BLaER1 treated with 17β-estradiol and CSF1 and Interleukin-3, amounts not matched to agents 10 nM and 100 nM (cell line): ENCODE results near the gene PRSS48.
"Not testable (repeated sequence)": the region's sequence is repeated elsewhere in the genome, so short reads cannot be mapped to it uniquely, and the experiment has no call there.

ENCODE experiments used
- H3K27ac ChIP-seq, 11 experiments: shearing (Covaris generic); formaldehyde crosslinking; 2 replicates each; pipeline ENCODE4 v1.8.1; 2022
- H3K27me3 ChIP-seq, 11 experiments: shearing (Covaris generic); formaldehyde crosslinking; 2 replicates each; pipeline ENCODE4 v1.8.1; 2022
- H3K36me3 ChIP-seq, 11 experiments: shearing (Covaris generic); formaldehyde crosslinking; 2 replicates each; pipeline ENCODE4 v1.8.1; 2022
- H3K4me1 ChIP-seq, 10 experiments: shearing (Covaris generic); formaldehyde crosslinking; 2 replicates each; pipeline ENCODE4 v1.8.1; 2022
- H3K4me2 ChIP-seq, 11 experiments: shearing (Covaris generic); formaldehyde crosslinking; 2 replicates each; pipeline ENCODE4 v1.8.1; 2022
- H3K4me3 ChIP-seq, 10 experiments: shearing (Covaris generic); formaldehyde crosslinking; 2 replicates each; pipeline ENCODE4 v1.8.1; 2022
- H3K9ac ChIP-seq, 11 experiments: shearing (Covaris generic); formaldehyde crosslinking; 2 replicates each; pipeline ENCODE4 v1.8.1; 2022
- H3K9me3 ChIP-seq, 11 experiments: shearing (Covaris generic); formaldehyde crosslinking; replicated peaks in 1 of 11; 2 replicates each; pipeline ENCODE4 v1.8.1; 2022
- H4K20me1 ChIP-seq, 11 experiments: shearing (Covaris generic); formaldehyde crosslinking; 2 replicates each; pipeline ENCODE4 v1.8.1; 2022
- Cebpa-rat ChIP-seq, 11 experiments: shearing (Covaris generic); IDR thresholded peaks; 2 replicates each; pipeline ENCODE4 v1.8.1; 2022

PRSS48 gene

DNA sequence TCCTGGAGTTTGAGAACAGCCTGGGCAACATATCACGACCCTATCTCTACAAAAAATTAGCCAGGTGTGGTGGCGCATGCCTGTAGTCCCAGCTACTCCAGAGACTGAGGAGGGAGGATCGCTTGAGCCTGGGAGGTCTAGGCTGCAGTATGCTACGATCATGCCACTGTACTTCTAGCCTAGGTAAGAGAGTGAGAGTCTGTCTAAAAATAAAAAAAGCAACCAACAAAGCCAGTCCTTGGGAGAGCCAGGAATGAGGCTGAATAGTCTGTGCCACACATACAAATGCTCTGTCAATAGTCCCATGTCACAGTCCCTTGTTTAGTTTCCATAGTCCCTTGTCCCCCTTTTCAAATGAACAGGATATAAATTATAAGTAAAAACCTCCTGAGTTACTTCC, 19.3 kb upstream of the PRSS48 start:
- Histone ChIP-seq H3K27me3 (no peaks in the 10 kb centered on the region), H3K27ac (no peak overlapping the region), H3K4me2 (no peak overlapping the region), H4K20me1 (no peaks in the 10 kb centered on the region), H3K9me3 (peaks cover 0 to 18% (median 8%) of the 10 kb centered on the region in 11 experiments; a peak in 9 of 22 replicates), H3K9ac (no peak overlapping the region), H3K4me3 (no peak overlapping the region), H3K36me3 (no peaks in the 10 kb centered on the region), H3K4me1 (no peaks in the 10 kb centered on the region)
- no peak for TF ChIP-seq Cebpa-rat (IDR thresholded peaks at IDR 0.05)

GRCh38 chr4:151259752-151260151, 17.2 kb upstream of the PRSS48 start:
- Histone ChIP-seq H3K36me3 (no peaks in the 10 kb centered on the region), H3K9me3 (peaks cover 0 to 18% (median 7%) of the 10 kb centered on the region in 11 experiments; a peak in 9 of 22 replicates)

GRCh38 chr4:151260526-151260925, 16.4 kb upstream of the PRSS48 start:
- Histone ChIP-seq H3K4me2 (no peak overlapping the region), H3K9me3 (peaks cover 0 to 18% (median 7%) of the 10 kb centered on the region in 11 experiments; a peak in 8 of 22 replicates), H3K4me3 (no peak overlapping the region), H3K36me3 (no peaks in the 10 kb centered on the region), H3K9ac (no peak overlapping the region), H4K20me1 (no peaks in the 10 kb centered on the region), H3K27ac (no peak overlapping the region), H3K27me3 (no peaks in the 10 kb centered on the region), H3K4me1 (no peaks in the 10 kb centered on the region)
- no peak for TF ChIP-seq Cebpa-rat (IDR thresholded peaks at IDR 0.05)

More at GRCh38 chr4:151259752-151260151, 17.2 kb upstream of the PRSS48 start:
- no peak overlapping the region for H3K27ac ChIP-seq
- TF ChIP-seq Cebpa-rat (IDR thresholded peaks at IDR 0.05): no peak
- H3K4me3 ChIP-seq: no peak overlapping the region
- no peaks in the 10 kb centered on the region for H3K27me3 ChIP-seq
- H4K20me1 ChIP-seq: no peaks in the 10 kb centered on the region
- H3K4me2 ChIP-seq: no peak overlapping the region
- H3K9ac ChIP-seq: no peak overlapping the region
- H3K4me1 ChIP-seq: no peaks in the 10 kb centered on the region

GRCh38 chr4:151263455-151263854, 13.5 kb upstream of the PRSS48 start:
- H4K20me1 ChIP-seq: no peaks in the 10 kb centered on the region
- no peak overlapping the region for H3K4me2 ChIP-seq
- no peak for TF ChIP-seq Cebpa-rat (IDR thresholded peaks at IDR 0.05)
- no peaks in the 10 kb centered on the region for H3K36me3 ChIP-seq
- H3K4me3 ChIP-seq: no peak overlapping the region
- H3K27ac ChIP-seq: no peak overlapping the region
- no peaks in the 10 kb centered on the region for H3K27me3 ChIP-seq
- no peaks in the 10 kb centered on the region for H3K9me3 ChIP-seq
- no peaks in the 10 kb centered on the region for H3K4me1 ChIP-seq
- H3K9ac ChIP-seq: no peak overlapping the region

GRCh38 chr4:151266497-151266896, 10.5 kb upstream of the PRSS48 start:
- no peak for TF ChIP-seq Cebpa-rat (IDR thresholded peaks at IDR 0.05)
- H3K4me3 ChIP-seq: no peak overlapping the region
- H3K4me1 ChIP-seq: no peaks in the 10 kb centered on the region
- H3K4me2 ChIP-seq: no peak overlapping the region
- no peaks in the 10 kb centered on the region for H3K9me3 ChIP-seq
- H3K36me3 ChIP-seq: no peaks in the 10 kb centered on the region
- no peak overlapping the region for H3K27ac ChIP-seq
- no peaks in the 10 kb centered on the region for H3K27me3 ChIP-seq
- H3K9ac ChIP-seq: no peak overlapping the region
- H4K20me1 ChIP-seq: no peaks in the 10 kb centered on the region

DNA sequence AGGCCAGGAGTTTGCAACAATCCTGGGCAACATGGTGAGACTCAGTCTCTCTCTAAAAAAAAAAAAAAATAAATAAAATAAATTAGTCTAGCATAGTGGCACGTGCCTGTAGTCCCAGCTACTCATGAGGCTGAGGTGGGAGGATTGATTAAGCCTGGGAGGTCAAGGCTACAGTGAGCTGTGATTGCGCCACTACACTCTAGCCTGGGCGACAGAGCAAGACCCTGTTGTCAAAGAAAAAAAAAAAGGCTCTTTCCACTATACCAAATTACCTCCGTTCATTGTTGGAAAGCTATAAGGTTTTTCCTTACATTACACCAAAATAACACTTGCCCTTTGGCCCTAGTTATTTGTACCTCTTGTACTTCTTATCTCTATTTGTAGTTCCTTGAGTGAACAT, 9.9 kb upstream of the PRSS48 start:
- Histone ChIP-seq H3K27me3 (no peaks in the 10 kb centered on the region), H3K4me2 (no peak overlapping the region)
- no peak for TF ChIP-seq Cebpa-rat (IDR thresholded peaks at IDR 0.05)

DNA sequence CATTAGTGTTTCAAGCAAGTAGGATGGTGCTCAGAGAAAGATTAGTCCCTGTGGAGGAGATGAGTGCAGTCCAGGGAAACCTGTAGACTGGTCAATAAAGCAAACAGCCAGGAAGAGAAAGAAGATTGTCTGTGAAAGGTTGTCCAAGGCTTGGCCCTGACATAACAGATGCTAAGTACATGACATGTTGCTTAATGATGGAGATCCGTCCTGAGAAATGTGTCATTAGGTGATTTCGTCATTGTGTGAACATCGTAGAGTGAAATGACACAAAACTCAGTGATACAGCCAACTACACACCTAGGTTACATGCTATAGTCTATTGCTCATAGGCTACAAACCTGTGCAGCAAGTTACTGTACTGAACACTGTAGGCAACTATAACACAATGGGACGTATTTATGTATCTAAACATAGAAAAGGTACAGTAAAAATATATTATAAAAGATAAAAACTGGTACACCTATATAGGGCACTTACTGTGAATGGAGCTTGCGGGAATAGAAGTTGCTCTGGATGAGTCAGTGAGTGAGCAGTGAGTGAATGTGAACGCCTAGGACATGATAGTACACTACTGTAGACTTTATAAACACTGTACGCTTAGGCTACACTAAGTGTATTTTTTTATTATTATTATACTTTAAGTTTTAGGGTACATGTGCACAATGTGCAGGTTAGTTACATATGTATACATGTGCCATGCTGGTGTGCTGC, 9.0 kb upstream of the PRSS48 start:
- no peaks in the 10 kb centered on the region for H3K9me3 ChIP-seq
- no peak overlapping the region for H3K9ac ChIP-seq
- H3K4me2 ChIP-seq: no peak overlapping the region
- no peaks in the 10 kb centered on the region for H3K27me3 ChIP-seq
- H3K4me3 ChIP-seq: no peak overlapping the region
- H3K4me1 ChIP-seq: no peaks in the 10 kb centered on the region
- no peaks in the 10 kb centered on the region for H4K20me1 ChIP-seq
- TF ChIP-seq Cebpa-rat (IDR thresholded peaks at IDR 0.05): no peak
- no peak overlapping the region for H3K27ac ChIP-seq
- H3K36me3 ChIP-seq: no peaks in the 10 kb centered on the region

More for the DNA sequence above, 9.9 kb upstream of the PRSS48 start:
- Histone ChIP-seq H3K9ac (no peak overlapping the region), H3K4me3 (no peak overlapping the region), H3K36me3 (no peaks in the 10 kb centered on the region), H3K9me3 (no peaks in the 10 kb centered on the region), H3K27ac (no peak overlapping the region), H3K4me1 (no peaks in the 10 kb centered on the region), H4K20me1 (no peaks in the 10 kb centered on the region)

DNA sequence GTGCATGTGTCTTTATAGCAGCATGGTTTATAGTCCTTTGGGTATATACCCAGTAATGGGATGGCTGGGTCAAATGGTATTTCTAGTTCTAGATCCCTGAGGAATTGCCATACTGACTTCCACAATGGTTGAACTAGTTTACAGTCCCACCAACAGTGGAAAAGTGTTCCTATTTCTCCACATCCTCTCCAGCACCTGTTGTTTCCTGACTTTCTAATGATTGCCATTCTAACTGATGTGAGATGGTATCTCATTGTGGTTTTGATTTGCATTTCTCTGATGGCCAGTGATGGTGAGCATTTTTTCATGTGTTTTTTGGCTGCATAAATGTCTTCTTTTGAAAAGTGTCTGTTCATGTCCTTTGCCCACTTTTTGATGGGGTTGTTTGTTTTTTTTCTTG, 8.1 kb upstream of the PRSS48 start:
- H3K4me3 ChIP-seq, H3K27me3 ChIP-seq, H3K4me2 ChIP-seq, H3K9me3 ChIP-seq, H3K27ac ChIP-seq, H4K20me1 ChIP-seq, H3K36me3 ChIP-seq, H3K9ac ChIP-seq, H3K4me1 ChIP-seq: not testable (repeated sequence)

GRCh38 chr4:151284534-151285245, 7.7 kb downstream of the PRSS48 start:
- no peak for TF ChIP-seq Cebpa-rat (IDR thresholded peaks at IDR 0.05)
- no peaks in the 10 kb centered on the region for H3K27me3 ChIP-seq
- H3K4me1 ChIP-seq: no peaks in the 10 kb centered on the region
- no peak overlapping the region for H3K4me3 ChIP-seq
- no peak overlapping the region for H3K27ac ChIP-seq
- H3K9me3 ChIP-seq: peaks cover 6 to 18% (median 14%) of the 10 kb centered on the region in 11 experiments; a peak in 15 of 22 replicates
- H4K20me1 ChIP-seq: no peaks in the 10 kb centered on the region
- no peaks in the 10 kb centered on the region for H3K36me3 ChIP-seq
- H3K9ac ChIP-seq: no peak overlapping the region
- H3K4me2 ChIP-seq: no peak overlapping the region

DNA sequence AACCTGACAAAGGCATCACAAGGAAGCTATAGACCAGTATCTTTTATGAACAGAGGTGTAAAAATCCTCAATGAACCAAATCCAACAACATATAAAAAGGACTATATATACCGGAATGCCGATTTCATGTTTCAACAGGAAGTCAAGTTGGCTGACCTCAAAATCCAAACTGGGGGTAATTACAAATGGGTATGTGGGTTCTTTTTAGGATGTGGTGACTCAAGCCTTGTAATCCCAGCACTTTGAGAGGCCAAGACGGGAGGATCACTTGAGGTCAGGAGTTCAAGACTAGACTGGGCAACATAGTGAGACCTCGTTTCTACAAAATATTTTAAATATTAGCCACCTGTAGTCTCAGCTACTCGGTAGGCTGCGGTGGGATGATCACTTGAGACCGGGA, 10.4 kb downstream of the PRSS48 start:
- no peak overlapping the region for H3K4me3 ChIP-seq
- no peak overlapping the region for H3K9ac ChIP-seq
- H3K4me1 ChIP-seq: no peaks in the 10 kb centered on the region
- TF ChIP-seq Cebpa-rat (IDR thresholded peaks at IDR 0.05): no peak
- no peaks in the 10 kb centered on the region for H3K36me3 ChIP-seq
- H3K9me3 ChIP-seq: peaks cover 8 to 23% (median 14%) of the 10 kb centered on the region in 11 experiments; a peak in 16 of 22 replicates
- no peaks in the 10 kb centered on the region for H3K27me3 ChIP-seq
- no peak overlapping the region for H3K4me2 ChIP-seq
- H3K27ac ChIP-seq: no peak overlapping the region
- no peaks in the 10 kb centered on the region for H4K20me1 ChIP-seq
